ENCODE results near the gene AGAP5.
"Not testable (repeated sequence)": the region's sequence is repeated elsewhere in the genome, so short reads cannot be mapped to it uniquely, and the experiment has no call there.

GRCh38 chr10:73695302-73695701 is 2.6 kb downstream of the AGAP5 start:
- not testable (repeated sequence) for TF ChIP-seq EZH2 (IDR thresholded peaks at IDR 0.05; ENCODE audit: insufficient read depth, poor library complexity, severe bottlenecking); EZH2phosphoT487 (IDR thresholded peaks at IDR 0.05; ENCODE audit: insufficient read depth, low read depth)
